Heart left ventricle (tissue), 16 donors: ENCODE measurements around the gene ANKRD40CL. TPM values are rescaled to one million over a fixed set of nuclear protein-coding genes. Genes with fewer than 3 reads are reported as not detected.
A peak's percentile ranks its signal among the peaks of the same experiment; 100 is the strongest.
"Not testable (repeated sequence)": the region's sequence is repeated elsewhere in the genome, so short reads cannot be mapped to it uniquely, and the experiment has no call there.

ENCODE experiments used
- ATAC-seq, 4 donors: fragments of 200-7000 bp; cut with Tn5 transposase; one replicate each; pipeline ENCODE4 v1.9.1; 2020 to 2022; ENCODE audit warnings: moderate library complexity in 4 of 4, mild to moderate bottlenecking in 3 of 4, moderate number of reproducible peaks in 1 of 4
- DNase-seq, 5 donors: peaks; one replicate each; pipeline ENCODE4 v3.0.0-alpha.2; 2020
- H3K27ac ChIP-seq, 12 donors: fragments of 200-600 bp; sonication (generic) in 4 of 12; one replicate each; pipeline versions ENCODE4 v1.5.0 to v1.8.0; 2016 to 2022; ENCODE audit warnings: mild to moderate bottlenecking in 2 of 12
- H3K27me3 ChIP-seq, 9 donors: fragments of 200-600 bp; sonication (generic) in 2 of 9; one replicate each; pipeline versions ENCODE4 v1.5.1 to v1.8.0; 2016 to 2022; ENCODE audit warnings: mild to moderate bottlenecking in 3 of 9
- H3K36me3 ChIP-seq, 9 donors: fragments of 200-600 bp; sonication (generic) in 2 of 9; one replicate each; pipeline versions ENCODE4 v1.5.0 to v1.8.0; 2018 to 2022; ENCODE audit warnings: mild to moderate bottlenecking in 2 of 9
- H3K4me1 ChIP-seq, 12 donors: fragments of 200-600 bp; sonication (generic) in 4 of 12; one replicate each; pipeline versions ENCODE4 v1.5.0 to v1.8.0; 2016 to 2022; ENCODE audit warnings: mild to moderate bottlenecking in 3 of 12
- H3K4me3 ChIP-seq, 12 donors: fragments of 200-600 bp; sonication (generic) in 4 of 12; one replicate each; pipeline versions ENCODE4 v1.5.0 to v1.8.0; 2017 to 2022; ENCODE audit warnings: mild to moderate bottlenecking in 9 of 12, moderate library complexity in 4 of 12
- H3K9me3 ChIP-seq, 12 donors: fragments of 200-600 bp; sonication (generic) in 4 of 12; one replicate each; pipeline versions ENCODE4 v1.5.0 to v1.8.0; 2016 to 2022; ENCODE audit warnings: mild to moderate bottlenecking in 1 of 12
- POLR2A ChIP-seq, 2 donors: fragments of 450-650 bp; IDR thresholded peaks; one replicate each; pipeline ENCODE4 v1.6.1; 2017; ENCODE audit warnings: antibody characterized with exemption in 2 of 2, mild to moderate bottlenecking in 2 of 2, moderate library complexity in 2 of 2
- WGBS, 4 donors: extraction: QIAGEN DNeasy Blood & Tissue Kit in 2 of 4; methylation state at CpG; one replicate each; pipeline versions ENCODE4 v1.1.5 to v1.1.7; 2013 to 2018; 5-methylcytosine and 5-hydroxymethylcytosine counted together
- intact Hi-C, 10 donors: fragments of 100-400 bp; cut with DNase I; formaldehyde crosslinking; loops; one replicate each; pipeline versions ENCODE4 v1.11.1 to v1.14.2; 2022
- polyA plus RNA-seq, 2 donors: library from polyadenylated mRNA; stranded (reverse); fragments of 200-250 nt; gene quantifications; one replicate each; pipeline ENCODE4 v1.2.3, GENCODE V29; 2013
- total RNA-seq, 9 donors: library from RNA; depleted of rRNA in 2 of 9; stranded (reverse); fragments of >200 nt in 2 of 9; fragmentation: NEBNext Ultra II Directional in 3 of 9; extraction: Animal tissue kit (Norgen Biotek cat#: 25700) in 3 of 9; gene quantifications; one replicate each; pipeline versions ENCODE4 v1.1.0 to v1.2.4, GENCODE V29; 2016 to 2023
- TF ChIP-seq, protein P1 (sequence below), 12 donors: fragments of 200-600 bp; sonication (generic) in 4 of 12; IDR thresholded peaks; one replicate each; pipeline versions ENCODE4 v1.5.0 to v1.8.0; 2018 to 2022; ENCODE audit warnings: antibody characterized with exemption in 12 of 12, mild to moderate bottlenecking in 5 of 12
- donor health status: ischemic (EF 13 %, LVEDD 7.1; RV severe dilation, severe dysfunction).
- donor health status: healthy with polysubstance abuse.
- donor health status: DM: no; HTN: yes; CAD: no.
- donor health status: DM: no; HTN: no; CAD: no.
- donor health status: ischemic (EF 25% LVEDD 6.9; RV normal size, moderate dysfunction).
- donor health status: ischemic (EF 25% LVEDD 5.7; RV mildly dilated, moderate dysfunction).
- donor health status: healthy.
- donor health status: DM: yes; HTN: yes; CAD: no.
- donor health status: ischemic (EF 35%, LVEDD 5.7; RV mildly dilated, moderate dysfunction).
- donor health status: nonischemic (EF 11% LVEDD 7.7; RV severe dilation, severe dysfunction).
- donor health status: DM: yes; HTN: yes; CAD: no.
- donor health status: PGD.
- donor health status: ischemic (EF 29% LVEDD 5.4; RV normal size, mild dysfunction).
- donor health status: nonischemic (EF 23%, LVEDD 6.1; RV moderate dilation, normal function).

ANKRD40CL gene
- total and polyA plus RNA-seq, 11 donors: not detected

GRCh38 chr17:50806141-50806643 lies 38.9 kb upstream of the ANKRD40CL start:
- Histone ChIP-seq H3K27me3 (no peaks in the 10 kb centered on the region), H3K27ac (no peak overlapping the region), H3K4me3 (no peak overlapping the region), H3K9me3 (no peaks in the 10 kb centered on the region), H3K4me1 (peaks cover 0 to 3% (median 0%) of the 10 kb centered on the region in 12 donors), H3K36me3 (no peaks in the 10 kb centered on the region)
- 73 to 80% (median 76%) methylated on average over 11 of the region's 11 CpGs for WGBS, 4 donors
- intact Hi-C loops: no loop called here
- TF ChIP-seq, protein P1, sequence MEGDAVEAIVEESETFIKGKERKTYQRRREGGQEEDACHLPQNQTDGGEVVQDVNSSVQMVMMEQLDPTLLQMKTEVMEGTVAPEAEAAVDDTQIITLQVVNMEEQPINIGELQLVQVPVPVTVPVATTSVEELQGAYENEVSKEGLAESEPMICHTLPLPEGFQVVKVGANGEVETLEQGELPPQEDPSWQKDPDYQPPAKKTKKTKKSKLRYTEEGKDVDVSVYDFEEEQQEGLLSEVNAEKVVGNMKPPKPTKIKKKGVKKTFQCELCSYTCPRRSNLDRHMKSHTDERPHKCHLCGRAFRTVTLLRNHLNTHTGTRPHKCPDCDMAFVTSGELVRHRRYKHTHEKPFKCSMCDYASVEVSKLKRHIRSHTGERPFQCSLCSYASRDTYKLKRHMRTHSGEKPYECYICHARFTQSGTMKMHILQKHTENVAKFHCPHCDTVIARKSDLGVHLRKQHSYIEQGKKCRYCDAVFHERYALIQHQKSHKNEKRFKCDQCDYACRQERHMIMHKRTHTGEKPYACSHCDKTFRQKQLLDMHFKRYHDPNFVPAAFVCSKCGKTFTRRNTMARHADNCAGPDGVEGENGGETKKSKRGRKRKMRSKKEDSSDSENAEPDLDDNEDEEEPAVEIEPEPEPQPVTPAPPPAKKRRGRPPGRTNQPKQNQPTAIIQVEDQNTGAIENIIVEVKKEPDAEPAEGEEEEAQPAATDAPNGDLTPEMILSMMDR (IDR thresholded peaks at IDR 0.05): peak in 2 of 12 donors; percentile 15 to 29
- TF ChIP-seq POLR2A (IDR thresholded peaks at IDR 0.05): no peak
- ATAC-seq (peak in 3 of 4 donors; percentile 26 to 34 (median 33)), DNase-seq (no peak)

- Histone ChIP-seq H3K9me3 (no peaks in the 10 kb centered on the region), H3K27ac (no peak overlapping the region), H3K4me1 (peaks cover 0 to 3% (median 0%) of the 10 kb centered on the region in 12 donors), H3K4me3 (no peak overlapping the region), H3K36me3 (no peaks in the 10 kb centered on the region), H3K27me3 (no peaks in the 10 kb centered on the region)
- ATAC-seq: peak in 1 of 4 donors; percentile 30
- no peak for DNase-seq
- TF ChIP-seq POLR2A (IDR thresholded peaks at IDR 0.05): no peak
- TF ChIP-seq, protein P1 (IDR thresholded peaks at IDR 0.05): no peak
- 65 to 83% (median 71%) methylated on average over 5 to 6 of the region's 6 CpGs for WGBS, 4 donors
- intact Hi-C loops: no loop called here
Measured at GRCh38 chr17:50805486-50805885, 38.2 kb upstream of the ANKRD40CL start.

GRCh38 chr17:50804749-50805475 lies 37.6 kb upstream of the ANKRD40CL start:
- ATAC-seq, H3K9me3 ChIP-seq, intact Hi-C loops, DNase-seq, H3K27me3 ChIP-seq, H3K27ac ChIP-seq, H3K4me3 ChIP-seq, H3K4me1 ChIP-seq, H3K36me3 ChIP-seq: not testable (repeated sequence)
- whole genome bisulfite sequencing, 4 donors: 94 to 97% (median 96%) methylated on average over 13 of the region's 13 CpGs

DNA sequence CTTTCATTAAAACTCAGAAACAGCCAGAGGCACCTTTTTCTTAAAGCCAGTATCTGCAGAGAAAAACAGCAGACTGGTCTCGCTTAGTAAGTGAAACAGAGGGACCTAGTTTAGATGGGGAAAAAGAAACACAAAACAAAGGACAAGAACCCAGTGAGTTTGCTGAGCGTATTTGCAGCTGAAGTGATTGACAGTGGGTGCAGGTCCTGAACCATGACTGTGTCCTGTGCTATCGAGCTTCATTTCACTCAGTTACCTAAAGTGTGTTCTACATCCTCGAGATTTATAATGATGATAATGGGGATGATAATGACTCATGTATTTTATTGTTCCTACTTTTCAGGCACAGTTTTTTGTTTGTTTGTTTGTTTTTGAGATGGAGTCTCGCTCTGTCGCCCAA lies 36.4 kb upstream of the ANKRD40CL start:
- TF ChIP-seq, protein P1 (IDR thresholded peaks at IDR 0.05): no peak
- no peak for TF ChIP-seq POLR2A (IDR thresholded peaks at IDR 0.05)
- H3K27ac ChIP-seq: no peak overlapping the region
- 82 to 88% (median 86%) methylated on average over 6 of the region's 6 CpGs for WGBS, 4 donors
- peaks cover 0 to 3% (median 0%) of the 10 kb centered on the region in 12 donors for H3K4me1 ChIP-seq
- ATAC-seq: no peak
- no peaks in the 10 kb centered on the region for H3K9me3 ChIP-seq
- intact Hi-C loops: no loop called here
- H3K4me3 ChIP-seq: no peak overlapping the region
- no peaks in the 10 kb centered on the region for H3K27me3 ChIP-seq
- DNase-seq: no peak
- H3K36me3 ChIP-seq: no peaks in the 10 kb centered on the region
